Naive B cell (primary cell): ENCODE measurements around the gene NPDC1. TPM values are rescaled to one million over a fixed set of nuclear protein-coding genes. Genes with fewer than 3 reads are reported as not detected.
"Not testable (repeated sequence)": the region's sequence is repeated elsewhere in the genome, so short reads cannot be mapped to it uniquely, and the experiment has no call there.

Experiments used
- ATAC-seq, 2 donors: fragments of 150-1000 bp; cut with Tn5 transposase; 2 replicates each; pipeline ENCODE4 v1.10.0; 2021; ENCODE audit warnings: low read depth in 2 of 2, mild to moderate bottlenecking in 2 of 2, moderate library complexity in 2 of 2
- DNase-seq: peaks from one replicate; pipeline ENCODE4 v3.0.0; 2022
- H3K27ac Mint-ChIP-seq, 6 donors: one replicate each; pipeline ENCODE4 v1.8.0; 2020 to 2022; ENCODE audit warnings: mild to moderate bottlenecking in 6 of 6, mixed read lengths in 6 of 6, moderate library complexity in 5 of 6, inconsistent platforms in 2 of 6
- H3K27me3 Mint-ChIP-seq, 3 donors: one replicate each; pipeline ENCODE4 v1.8.0; 2021 to 2022; ENCODE audit warnings: mixed read lengths in 3 of 3, mild to moderate bottlenecking in 1 of 3
- H3K36me3 Mint-ChIP-seq, 2 donors: one replicate each; pipeline ENCODE4 v1.8.0; 2020 to 2022; ENCODE audit warnings: mixed read lengths in 2 of 2, inconsistent platforms in 1 of 2, mild to moderate bottlenecking in 1 of 2
- H3K4me1 Mint-ChIP-seq, 3 donors: one replicate each; pipeline ENCODE4 v1.8.0; 2020 to 2022; ENCODE audit warnings: mixed read lengths in 3 of 3, inconsistent platforms in 1 of 3, mild to moderate bottlenecking in 1 of 3, moderate library complexity in 1 of 3
- H3K4me3 Mint-ChIP-seq, 8 donors: one replicate each; pipeline ENCODE4 v1.8.0; 2020 to 2022; ENCODE audit warnings: mild to moderate bottlenecking in 8 of 8, mixed read lengths in 8 of 8, moderate library complexity in 8 of 8, inconsistent platforms in 2 of 8
- H3K9me3 Mint-ChIP-seq, 7 donors: one replicate each; pipeline ENCODE4 v1.8.0; 2020 to 2022; ENCODE audit warnings: mixed read lengths in 7 of 7, mild to moderate bottlenecking in 5 of 7, inconsistent platforms in 2 of 7, moderate library complexity in 1 of 7
- polyA plus RNA-seq, 6 donors: library from polyadenylated mRNA; unstranded; fragments of 300-500 nt; fragmentation: Illumina TruSeq; gene quantifications; one replicate each; pipeline ENCODE4 v1.2.3, GENCODE V29; 2021; ENCODE audit warnings: low read depth in 6 of 6

Gene NPDC1
- polyA plus RNA-seq, 6 donors from 2014 or later: 0.68 TPM; not detected in 5

DNA sequence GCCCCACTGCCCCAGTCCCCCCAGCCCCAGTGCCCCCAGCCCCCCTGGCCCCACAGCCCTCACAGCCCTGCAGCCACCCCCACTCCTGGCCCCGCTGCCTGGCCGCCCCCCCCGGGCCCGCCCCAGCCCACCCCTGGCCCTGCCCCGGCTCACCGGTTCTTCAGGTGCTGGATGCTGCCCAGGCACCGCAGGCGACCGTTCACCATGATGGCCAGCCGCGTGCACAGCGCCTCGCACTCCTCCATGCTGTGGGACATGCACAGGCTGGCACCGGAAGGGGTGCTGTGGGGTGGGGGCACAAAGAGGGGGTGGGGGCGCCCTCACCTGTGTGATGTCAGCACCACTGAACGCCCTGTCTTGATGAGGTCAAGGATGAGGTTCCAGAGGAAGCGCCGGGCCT is 36.8 kb downstream of the NPDC1 start:
- no peak for DNase-seq
- H3K27ac Mint-ChIP-seq: no peak overlapping the region
- H3K9me3 Mint-ChIP-seq: no peaks in the 10 kb centered on the region
- no peaks in the 10 kb centered on the region for H3K36me3 Mint-ChIP-seq
- no peaks in the 10 kb centered on the region for H3K4me1 Mint-ChIP-seq
- no peak overlapping the region for H3K4me3 Mint-ChIP-seq
- ATAC-seq: no peak
- H3K27me3 Mint-ChIP-seq: no peaks in the 10 kb centered on the region

DNA sequence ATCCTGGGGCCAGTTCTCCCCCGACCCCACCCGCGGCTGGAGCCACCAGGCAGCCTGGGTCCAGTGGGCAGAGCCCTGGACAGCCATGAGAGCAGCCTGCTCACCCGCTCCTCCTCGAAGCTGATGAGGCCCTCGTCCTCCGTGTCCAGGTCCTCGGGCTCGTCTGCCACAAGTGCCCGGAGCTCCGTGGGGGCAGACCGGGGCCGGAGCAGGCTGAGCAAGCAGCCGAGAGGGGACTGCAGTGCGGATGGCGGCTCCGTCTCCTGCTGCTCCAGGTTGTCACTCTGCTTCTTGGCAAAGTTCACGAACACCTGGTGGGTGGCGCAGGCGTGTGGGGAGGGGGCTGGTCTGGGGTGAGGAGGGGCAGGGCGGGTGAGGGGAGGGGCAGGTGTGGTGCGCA is 37.7 kb downstream of the NPDC1 start:
- no peaks in the 10 kb centered on the region for H3K27me3 Mint-ChIP-seq
- no peaks in the 10 kb centered on the region for H3K4me1 Mint-ChIP-seq
- no peak overlapping the region for H3K4me3 Mint-ChIP-seq
- no peak for ATAC-seq
- H3K27ac Mint-ChIP-seq: no peak overlapping the region
- no peaks in the 10 kb centered on the region for H3K9me3 Mint-ChIP-seq
- no peaks in the 10 kb centered on the region for H3K36me3 Mint-ChIP-seq
- no peak for DNase-seq

DNA sequence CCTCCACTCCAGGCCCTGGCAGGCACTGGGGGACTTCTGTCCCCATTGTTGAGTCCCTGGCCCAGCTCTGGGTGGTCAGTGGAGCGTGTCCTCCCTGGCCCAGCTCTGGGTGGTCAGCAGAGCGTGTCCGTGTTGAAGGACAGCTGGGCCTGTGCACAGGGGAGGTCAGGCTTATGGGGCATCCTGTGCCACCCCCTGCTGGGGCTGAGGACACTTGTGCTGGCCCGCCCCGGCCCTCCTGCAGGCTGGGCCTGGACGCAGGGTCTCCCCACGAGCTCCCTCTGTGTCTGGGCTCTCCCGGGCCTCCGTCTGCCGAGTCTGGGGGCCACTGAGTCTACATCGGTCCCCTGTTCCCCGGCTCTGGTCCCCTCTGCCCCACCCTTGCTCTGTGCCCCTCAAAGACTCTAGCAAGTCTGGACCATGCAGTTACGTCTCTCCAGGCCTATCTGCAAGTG is 38.1 kb downstream of the NPDC1 start:
- Mint-ChIP-seq H3K27ac (no peak overlapping the region), H3K4me1 (no peaks in the 10 kb centered on the region), H3K4me3 (no peak overlapping the region), H3K36me3 (no peaks in the 10 kb centered on the region), H3K27me3 (no peaks in the 10 kb centered on the region), H3K9me3 (no peaks in the 10 kb centered on the region)
- DNase-seq (no peak), ATAC-seq (no peak)

DNA sequence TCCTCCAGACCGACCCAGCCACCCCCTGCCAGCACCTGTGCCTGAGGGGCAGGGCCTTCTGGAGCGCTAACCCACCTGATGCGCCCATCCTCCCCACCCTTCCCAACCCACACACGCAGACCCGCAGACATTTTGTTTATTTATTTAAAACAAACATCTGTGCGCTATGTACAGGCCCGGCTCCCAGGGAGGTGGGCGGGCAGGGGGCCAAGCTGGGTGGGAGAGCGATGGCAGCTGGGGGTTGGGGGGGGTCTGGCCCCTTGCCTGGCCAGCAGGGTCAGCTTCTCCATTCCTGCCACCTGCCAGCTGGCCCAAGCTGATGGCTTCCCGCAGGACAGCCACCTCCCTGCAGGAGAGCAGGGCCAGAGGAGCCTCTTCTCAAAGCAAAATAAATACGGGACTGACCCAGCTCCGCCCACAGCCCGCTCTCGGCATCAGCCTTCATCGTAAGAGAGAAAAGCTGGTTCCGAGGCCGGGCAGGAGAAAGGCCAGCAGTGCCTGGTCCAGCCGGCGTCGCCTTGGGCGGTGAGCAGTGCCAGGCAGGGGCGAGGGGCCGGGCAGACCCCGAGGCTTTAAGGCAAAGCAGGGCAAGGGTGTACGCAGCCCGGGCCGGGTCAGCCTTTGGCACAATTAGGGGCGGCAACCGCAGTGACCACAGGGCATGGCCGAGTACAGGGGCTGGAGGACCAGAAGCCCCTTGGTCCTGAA is 38.7 kb downstream of the NPDC1 start:
- H3K36me3 Mint-ChIP-seq: no peaks in the 10 kb centered on the region
- no peak for ATAC-seq
- no peaks in the 10 kb centered on the region for H3K9me3 Mint-ChIP-seq
- DNase-seq: no peak
- no peak overlapping the region for H3K4me3 Mint-ChIP-seq
- no peak overlapping the region for H3K27ac Mint-ChIP-seq
- no peaks in the 10 kb centered on the region for H3K4me1 Mint-ChIP-seq
- H3K27me3 Mint-ChIP-seq: no peaks in the 10 kb centered on the region

DNA sequence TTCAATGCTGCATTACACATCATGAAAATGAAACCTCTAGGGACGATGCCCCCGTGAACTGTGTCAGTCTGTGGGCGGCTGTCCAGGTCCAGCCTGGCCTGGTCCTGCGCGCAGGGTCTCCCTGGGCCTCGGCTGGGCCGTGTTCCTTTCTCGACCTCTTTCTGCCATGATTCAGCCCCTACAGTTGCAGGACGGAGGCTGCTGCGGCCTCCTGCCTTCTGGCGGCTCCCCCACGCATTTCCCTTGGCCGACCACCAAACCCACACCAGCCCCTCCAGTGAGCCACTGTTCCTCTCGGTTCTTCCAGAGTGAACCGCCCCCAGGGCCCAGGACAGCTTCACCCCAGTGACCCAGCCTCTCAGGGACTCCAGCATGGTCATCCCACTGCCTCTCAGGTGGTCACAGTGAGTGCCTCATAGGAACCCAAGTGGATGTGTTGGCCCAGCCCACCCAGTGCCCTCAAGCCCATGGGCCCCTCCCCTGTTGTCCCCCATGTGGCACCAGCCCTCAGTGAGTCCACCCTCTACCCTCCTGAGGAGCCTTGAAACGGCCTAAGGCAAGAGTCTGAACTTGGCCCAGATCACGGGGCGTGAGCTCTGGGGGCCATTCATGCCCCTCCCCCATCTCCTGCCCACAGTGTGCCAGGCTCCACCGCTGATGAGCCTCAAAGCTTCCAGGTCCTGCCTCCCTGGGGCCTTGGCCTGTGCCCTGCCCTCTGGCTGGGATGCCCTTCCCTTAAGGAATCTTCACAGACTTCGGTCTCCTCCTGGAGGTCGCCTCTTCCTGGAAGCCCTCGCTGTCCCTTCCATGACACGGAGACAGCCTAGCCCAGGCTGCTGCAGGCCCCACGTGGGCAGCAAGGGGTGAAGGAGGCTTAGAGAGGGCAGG is 39.6 kb downstream of the NPDC1 start:
- Mint-ChIP-seq H3K27ac (no peak overlapping the region), H3K4me1 (no peaks in the 10 kb centered on the region), H3K9me3 (no peaks in the 10 kb centered on the region), H3K27me3 (no peaks in the 10 kb centered on the region), H3K4me3 (no peak overlapping the region), H3K36me3 (no peaks in the 10 kb centered on the region)
- ATAC-seq: no peak
- DNase-seq: no peak

DNA sequence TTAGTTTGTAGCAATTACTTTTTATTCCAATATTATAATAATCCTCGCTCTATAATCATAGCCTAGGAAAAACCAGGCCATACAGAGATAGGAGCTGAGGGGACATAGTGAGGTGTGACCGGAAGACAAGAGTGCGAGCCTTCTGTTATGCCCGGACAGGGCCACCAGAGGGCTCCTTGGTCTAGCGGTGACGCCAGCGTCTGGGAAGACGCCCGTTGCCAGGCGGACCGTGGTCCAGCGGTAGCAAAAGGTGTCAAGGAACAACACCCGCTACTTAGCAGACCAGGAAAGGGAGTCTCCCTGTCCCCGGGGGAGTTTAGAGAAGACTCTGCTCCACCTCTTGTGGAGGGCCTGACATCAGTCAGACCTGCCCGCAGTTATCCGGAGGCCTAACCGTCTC is 41.7 kb downstream of the NPDC1 start:
- not testable (repeated sequence) for DNase-seq, H3K27me3 Mint-ChIP-seq, ATAC-seq, H3K36me3 Mint-ChIP-seq, H3K9me3 Mint-ChIP-seq, H3K27ac Mint-ChIP-seq, H3K4me3 Mint-ChIP-seq
- peaks cover 7 to 17% (median 16%) of the 10 kb centered on the region in 3 donors for H3K4me1 Mint-ChIP-seq

- no peak overlapping the region for H3K4me3 Mint-ChIP-seq
- H3K27ac Mint-ChIP-seq: peak overlapping the region in 1 of 6 donors; percentile 60
- no peaks in the 10 kb centered on the region for H3K36me3 Mint-ChIP-seq
These were observed 43.3 kb downstream of the NPDC1 start for GRCh38 chr9:137002646-137003041.

DNA sequence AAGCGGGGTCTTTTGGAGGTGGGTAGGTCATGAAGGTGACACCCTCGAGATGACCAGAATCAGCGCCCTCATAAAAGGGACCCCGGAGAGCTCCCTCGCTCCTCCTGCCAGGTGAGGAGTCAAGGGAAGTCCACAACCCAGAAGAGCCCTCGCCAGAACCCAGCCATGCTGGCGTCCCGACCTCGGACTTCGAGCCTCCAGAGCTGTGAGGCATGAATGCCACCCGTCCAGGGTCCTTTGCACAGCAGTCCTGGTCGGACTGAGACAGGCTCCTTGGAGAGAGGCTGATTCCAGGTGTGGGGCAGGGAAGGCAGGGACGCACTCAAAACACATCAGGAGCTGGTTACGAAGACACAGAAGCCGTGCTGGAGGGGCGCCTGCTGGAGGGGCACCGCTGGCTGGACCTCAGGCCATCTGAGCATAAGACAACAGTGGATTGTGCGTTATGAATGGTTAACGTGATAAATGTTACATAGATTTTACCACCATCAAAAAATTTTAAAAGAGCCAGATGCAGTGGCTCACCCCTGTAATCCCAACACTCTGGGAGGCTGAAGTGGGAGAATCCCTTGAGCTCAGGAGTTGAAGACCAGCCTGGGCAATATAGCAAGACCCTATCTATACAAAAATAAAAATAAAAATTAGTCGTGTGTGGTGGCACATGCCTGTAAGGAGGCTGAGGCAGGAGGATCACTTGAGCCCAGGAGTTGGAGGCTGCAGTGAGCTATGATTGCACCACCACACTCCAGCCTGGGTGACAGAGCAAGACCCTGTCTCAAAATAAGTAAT is 43.9 kb downstream of the NPDC1 start:
- Mint-ChIP-seq H3K27me3 (peaks cover 3 to 12% (median 6%) of the 10 kb centered on the region in 3 donors), H3K36me3 (no peaks in the 10 kb centered on the region), H3K4me1 (peaks cover 15 to 33% (median 31%) of the 10 kb centered on the region in 3 donors), H3K4me3 (no peak overlapping the region), H3K27ac (peak overlapping the region in 1 of 6 donors; percentile 60), H3K9me3 (no peaks in the 10 kb centered on the region)
- ATAC-seq (no peak), DNase-seq (no peak)

More at GRCh38 chr9:137002646-137003041, 43.3 kb downstream of the NPDC1 start:
- ATAC-seq (no peak), DNase-seq (no peak)
- peaks cover 3 to 8% (median 4%) of the 10 kb centered on the region in 3 donors for H3K27me3 Mint-ChIP-seq
- no peaks in the 10 kb centered on the region for H3K9me3 Mint-ChIP-seq
- peaks cover 14 to 30% (median 29%) of the 10 kb centered on the region in 3 donors for H3K4me1 Mint-ChIP-seq

DNA sequence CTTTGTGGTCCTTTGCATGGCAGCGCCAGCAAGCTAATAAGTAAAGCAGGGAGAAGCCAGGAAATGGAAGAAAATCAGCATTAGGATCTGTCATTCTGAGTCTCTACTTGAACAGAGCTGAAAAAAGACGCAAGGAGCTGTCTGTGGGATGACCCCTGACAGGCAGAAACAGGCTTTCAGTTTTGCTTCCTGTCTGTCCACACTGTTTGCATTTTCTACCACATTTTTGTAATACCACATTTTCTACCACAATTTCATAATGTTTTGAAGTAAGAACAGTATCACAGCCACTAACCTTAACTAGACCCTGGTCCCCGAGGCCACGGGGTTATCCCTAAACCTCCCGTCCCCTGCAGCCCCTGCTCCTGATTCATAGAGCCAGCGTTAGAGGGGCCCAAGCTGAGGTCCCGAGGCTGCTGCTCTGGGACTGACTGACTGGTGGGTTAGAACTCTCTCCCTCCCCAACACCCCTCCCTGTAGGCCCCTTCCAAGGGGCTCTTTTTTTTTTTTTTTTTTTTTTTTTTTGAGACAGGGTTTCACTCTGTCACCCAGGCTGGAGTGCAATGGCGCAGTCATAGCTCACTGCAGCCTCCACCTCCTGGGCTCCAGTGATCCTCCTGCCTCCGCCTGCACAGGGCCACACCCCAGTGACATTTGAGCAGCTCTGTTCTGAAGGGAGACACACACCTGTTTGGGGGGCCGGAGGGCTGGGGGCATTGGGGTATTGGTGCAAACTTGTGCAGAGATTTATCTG is 45.6 kb downstream of the NPDC1 start:
- peaks cover 3 to 18% (median 6%) of the 10 kb centered on the region in 3 donors for H3K27me3 Mint-ChIP-seq
- ATAC-seq (peak; percentile 65 to 68), DNase-seq (peak; percentile 55)
- peaks cover 15 to 42% (median 39%) of the 10 kb centered on the region in 3 donors for H3K4me1 Mint-ChIP-seq
- H3K9me3 Mint-ChIP-seq: no peaks in the 10 kb centered on the region
- no peaks in the 10 kb centered on the region for H3K36me3 Mint-ChIP-seq
- H3K4me3 Mint-ChIP-seq: peak overlapping the region in 7 of 8 donors; percentile 30 to 85 (median 65)
- H3K27ac Mint-ChIP-seq: peak overlapping the region; percentile 36 to 94 (median 77)

DNA sequence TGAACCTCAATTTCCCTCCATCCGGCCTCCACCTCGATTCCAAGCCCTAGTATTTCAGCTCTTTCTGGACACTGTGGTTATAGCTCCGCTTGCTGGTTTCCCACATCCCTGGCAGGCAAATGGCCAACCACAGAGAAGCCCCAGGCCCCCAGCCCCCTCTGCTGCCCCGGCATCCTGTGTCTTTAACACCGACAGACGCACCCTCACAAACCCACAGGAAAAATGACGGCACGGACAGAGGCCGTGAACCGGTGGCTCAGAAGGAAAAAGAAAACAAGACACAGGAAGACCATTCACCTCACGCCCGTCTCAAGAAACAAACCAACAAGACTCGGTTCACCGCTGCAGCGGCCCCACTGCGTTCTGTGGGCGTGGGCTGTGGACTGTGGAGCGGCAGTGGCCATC is 48.1 kb downstream of the NPDC1 start:
- no peak for DNase-seq
- ATAC-seq: no peak
- Mint-ChIP-seq H3K4me1 (peaks cover 21 to 50% (median 47%) of the 10 kb centered on the region in 3 donors), H3K27me3 (peaks cover 3 to 18% (median 6%) of the 10 kb centered on the region in 3 donors), H3K9me3 (no peaks in the 10 kb centered on the region), H3K36me3 (no peaks in the 10 kb centered on the region), H3K27ac (peak overlapping the region in 4 of 6 donors; percentile 75 to 92 (median 90)), H3K4me3 (peak overlapping the region; percentile 42 to 82 (median 68))

DNA sequence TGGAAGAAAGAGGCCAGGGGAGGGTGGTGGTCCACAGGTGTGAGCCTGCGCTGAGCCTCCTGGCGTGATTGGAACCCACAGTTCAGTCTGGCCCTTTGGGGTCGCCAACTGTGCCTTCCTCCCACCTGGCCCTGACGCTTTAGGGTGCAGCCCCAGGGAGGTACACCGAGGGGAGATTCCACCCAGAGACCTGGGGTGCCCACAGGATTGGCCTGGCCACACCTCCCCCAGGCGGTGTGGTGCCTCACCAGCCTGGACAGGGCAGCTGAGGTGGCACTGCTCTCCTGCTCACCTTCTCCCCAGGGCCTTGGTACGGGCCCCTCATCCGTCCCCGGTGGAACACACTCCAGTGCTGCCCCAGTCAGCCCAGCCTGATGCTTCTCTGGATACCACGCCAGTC is 48.6 kb downstream of the NPDC1 start:
- ATAC-seq: no peak
- Mint-ChIP-seq H3K36me3 (no peaks in the 10 kb centered on the region), H3K4me3 (peak overlapping the region in 7 of 8 donors; percentile 42 to 82 (median 70)), H3K27me3 (peaks cover 3 to 18% (median 6%) of the 10 kb centered on the region in 3 donors), H3K4me1 (peaks cover 21 to 53% (median 52%) of the 10 kb centered on the region in 3 donors), H3K27ac (peak overlapping the region in 2 of 6 donors; percentile 89 to 92), H3K9me3 (no peaks in the 10 kb centered on the region)
- no peak for DNase-seq

DNA sequence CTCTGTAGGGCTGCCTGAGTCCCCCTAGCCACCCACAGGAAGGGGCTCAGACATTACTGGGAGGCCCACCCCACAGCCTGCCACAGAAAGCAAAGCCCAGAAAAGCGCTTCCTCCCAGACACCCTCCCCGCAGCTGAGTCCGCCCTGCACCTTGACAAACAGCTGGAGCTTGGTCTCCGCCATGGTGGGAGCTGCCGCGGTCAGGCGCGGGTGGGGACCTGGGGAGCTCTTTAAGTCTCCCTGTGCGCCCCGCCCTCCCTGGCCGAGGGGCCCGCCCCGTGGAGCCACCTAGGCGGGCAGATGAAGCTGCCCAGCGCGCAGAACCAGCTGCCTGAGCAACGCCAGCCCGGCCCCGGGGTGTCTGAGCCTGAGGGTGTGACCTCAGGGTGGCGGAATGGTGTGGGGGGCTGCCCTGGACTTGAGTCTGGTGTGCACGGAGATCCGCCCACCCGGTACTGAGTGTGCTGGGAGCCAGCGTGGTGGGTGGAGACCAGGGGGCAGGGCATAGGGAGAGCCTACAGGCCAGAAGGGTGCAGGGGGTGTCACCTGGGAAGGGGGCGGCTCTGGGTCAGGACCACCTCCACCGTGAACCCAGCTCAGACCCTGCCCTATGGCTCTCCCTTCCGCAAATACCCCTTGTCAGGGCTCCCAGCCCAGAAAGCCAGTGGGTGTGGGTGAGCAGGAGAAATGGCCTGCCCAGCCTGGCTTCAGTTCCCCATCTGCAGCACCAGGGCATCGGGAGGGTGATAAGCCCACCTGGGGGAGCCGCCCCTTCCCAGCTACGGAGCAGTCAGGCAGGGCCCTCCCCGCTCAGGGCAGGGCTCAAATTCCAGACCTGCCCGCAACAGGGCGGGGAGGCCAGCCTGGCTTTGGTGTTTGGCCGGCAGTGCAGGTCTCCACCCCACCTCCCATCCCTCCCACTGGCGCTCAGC is 49.4 kb downstream of the NPDC1 start, which contains the start of gene CLIC3:
TSS of gene CLIC3 (minus strand) at position 208 of the 932 bp plus-strand sequence. CDS start at position 183, 25 bp downstream.
- Mint-ChIP-seq H3K4me3 (peak within 1 kb of the TSS; percentile 59 to 74 (median 64)), H3K9me3 (no peaks in the 10 kb centered on the region), H3K27me3 (peaks cover 3 to 18% (median 6%) of the 10 kb centered on the region in 3 donors), H3K4me1 (peaks cover 21 to 54% (median 54%) of the 10 kb centered on the region in 3 donors), H3K36me3 (no peaks in the 10 kb centered on the region), H3K27ac (peak within 1 kb of the TSS in 3 of 6 donors; percentile 65 to 69 (median 66))
- ATAC-seq: no peak
- DNase-seq: peak; percentile 39
